ENCODE measurements around the gene DOC2A. TPM values are rescaled to one million over a fixed set of nuclear protein-coding genes. Genes with fewer than 3 reads are reported as not detected.

DOC2A gene
- total and polyA plus RNA-seq, 11 donors: 0.09 to 1.4 (median 0.88) TPM; not detected in 4

GRCh38 chr16:29959293-29959692 lies 51.5 kb downstream of the DOC2A start:
- ATAC-seq: no peak
- H3K36me3 ChIP-seq: peaks cover 0 to 7% (median 3%) of the 10 kb centered on the region in 9 donors
- no peaks in the 10 kb centered on the region for H3K27me3 ChIP-seq
- no peak overlapping the region for H3K4me3 ChIP-seq
- H3K4me1 ChIP-seq: peaks cover 0 to 30% (median 16%) of the 10 kb centered on the region in 12 donors
- no peak overlapping the region for H3K27ac ChIP-seq
- DNase-seq: no peak
- H3K9me3 ChIP-seq: no peaks in the 10 kb centered on the region
- intact Hi-C loops (cut with DNase I): loop anchor here in 2 of 10 donors (10.0 kb wide), 2 partner anchors 46 to 84 kb away; no protein-coding TSS in a partner anchor
- WGBS, 4 donors: 79 to 84% (median 82%) methylated on average over 9 of the region's 9 CpGs
- TF ChIP-seq POLR2A (IDR thresholded peaks at IDR 0.05): no peak
- TF ChIP-seq CTCF (IDR thresholded peaks at IDR 0.05): no peak

- H3K4me3 ChIP-seq: no peak overlapping the region
- no peaks in the 10 kb centered on the region for H3K9me3 ChIP-seq
- TF ChIP-seq POLR2A (IDR thresholded peaks at IDR 0.05) (no peak), CTCF (IDR thresholded peaks at IDR 0.05) (no peak)
- intact Hi-C loops (cut with DNase I): loop anchor here in 2 of 10 donors (10.0 kb wide), 2 partner anchors 46 to 84 kb away; no protein-coding TSS in a partner anchor
- 92 to 95% (median 94%) methylated on average over 5 of the region's 5 CpGs for WGBS, 4 donors
- H3K4me1 ChIP-seq: peaks cover 0 to 24% (median 14%) of the 10 kb centered on the region in 12 donors
- DNase-seq: no peak
- H3K27me3 ChIP-seq: no peaks in the 10 kb centered on the region
- ATAC-seq: no peak
- no peak overlapping the region for H3K27ac ChIP-seq
- peaks cover 0 to 2% (median 0%) of the 10 kb centered on the region in 9 donors for H3K36me3 ChIP-seq
These were observed 52.1 kb downstream of the DOC2A start for GRCh38 chr16:29958756-29959155.

Other genes with a start within 250 kb of the DOC2A start
- not detected for gene ZG16, start 232.8 kb downstream of the DOC2A start, total RNA-seq
- under 1 TPM; 0.04 to 0.08 TPM for gene ZG16, start 232.8 kb downstream of the DOC2A start, polyA plus RNA-seq
- gene KIF22, start 220.3 kb downstream of the DOC2A start, total RNA-seq: 10 to 100 TPM; 16.8 to 40.8 (median 32.2) TPM
- 10 to 100 TPM; 12.2 to 91.2 TPM for gene KIF22, start 220.3 kb downstream of the DOC2A start, polyA plus RNA-seq
- gene MAZ, start 204.5 kb downstream of the DOC2A start, total RNA-seq: 100 to 1,000 TPM in 2 of 9 donors, 10 to 100 TPM in 7; 58.9 to 137 (median 74.0) TPM
- 100 to 1,000 TPM in 1 of 2 donors, 10 to 100 TPM in 1; 63.2 to 188 TPM for gene MAZ, start 204.5 kb downstream of the DOC2A start, polyA plus RNA-seq
- 1 to 10 TPM in 5 of 9 donors, under 1 TPM in 3, not detected in 1; 0.38 to 1.8 (median 1.3) TPM for gene PRRT2, start 198.8 kb downstream of the DOC2A start, total RNA-seq
- 1 to 10 TPM in 1 of 2 donors, under 1 TPM in 1; 0.24 to 3.2 TPM for gene PRRT2, start 198.8 kb downstream of the DOC2A start, polyA plus RNA-seq
- 10 to 100 TPM; 10.8 to 23.9 (median 12.6) TPM for gene PAGR1, start 194.9 kb downstream of the DOC2A start, total RNA-seq
- gene PAGR1, start 194.9 kb downstream of the DOC2A start, polyA plus RNA-seq: 10 to 100 TPM; 29.2 to 32.9 TPM
- gene MVP, start 190.6 kb downstream of the DOC2A start, total RNA-seq: 100 to 1,000 TPM in 1 of 9 donors, 10 to 100 TPM in 8; 33.1 to 140 (median 44.6) TPM
- gene MVP, start 190.6 kb downstream of the DOC2A start, polyA plus RNA-seq: 10 to 100 TPM; 32.9 to 50.6 TPM
- gene CDIPT, start 147.8 kb downstream of the DOC2A start, total RNA-seq: 100 to 1,000 TPM in 2 of 9 donors, 10 to 100 TPM in 7; 57.5 to 143 (median 76.3) TPM
- 100 to 1,000 TPM in 1 of 2 donors, 10 to 100 TPM in 1; 64.2 to 106 TPM for gene CDIPT, start 147.8 kb downstream of the DOC2A start, polyA plus RNA-seq
- 1 to 10 TPM in 5 of 9 donors, under 1 TPM in 3, not detected in 1; 0.16 to 8.9 (median 1.4) TPM for gene SEZ6L2, start 111.5 kb downstream of the DOC2A start, total RNA-seq
- gene SEZ6L2, start 111.5 kb downstream of the DOC2A start, polyA plus RNA-seq: under 1 TPM; 0.15 to 0.51 TPM
- 1 to 10 TPM in 2 of 9 donors, under 1 TPM in 4, not detected in 3; 0.20 to 5.3 (median 0.65) TPM for gene ASPHD1, start 110.5 kb downstream of the DOC2A start, total RNA-seq
- under 1 TPM in 1 of 2 donors, not detected in 1; 0.54 TPM for gene ASPHD1, start 110.5 kb downstream of the DOC2A start, polyA plus RNA-seq
- gene KCTD13, start 84.8 kb downstream of the DOC2A start, total RNA-seq: 1 to 10 TPM; 3.6 to 9.1 (median 7.2) TPM
- 1 to 10 TPM; 3.6 to 5.0 TPM for gene KCTD13, start 84.8 kb downstream of the DOC2A start, polyA plus RNA-seq
- 100 to 1,000 TPM in 2 of 9 donors, 10 to 100 TPM in 7; 58.9 to 121 (median 69.8) TPM for gene TMEM219, start 48.9 kb downstream of the DOC2A start, total RNA-seq
- 10 to 100 TPM; 66.6 to 72.3 TPM for gene TMEM219, start 48.9 kb downstream of the DOC2A start, polyA plus RNA-seq
- gene TAOK2, start 37.2 kb downstream of the DOC2A start, total RNA-seq: 10 to 100 TPM; 29.5 to 47.9 (median 35.1) TPM
- 10 to 100 TPM; 36.3 to 37.8 TPM for gene TAOK2, start 37.2 kb downstream of the DOC2A start, polyA plus RNA-seq
- gene HIRIP3, start 15.4 kb downstream of the DOC2A start, total RNA-seq: 10 to 100 TPM; 13.3 to 21.9 (median 17.5) TPM
- gene HIRIP3, start 15.4 kb downstream of the DOC2A start, polyA plus RNA-seq: 10 to 100 TPM; 20.1 to 27.4 TPM
- 10 to 100 TPM; 27.6 to 65.4 (median 32.6) TPM for gene INO80E, start 14.8 kb downstream of the DOC2A start, total RNA-seq
- gene INO80E, start 14.8 kb downstream of the DOC2A start, polyA plus RNA-seq: 10 to 100 TPM; 60.9 to 71.5 TPM
- gene C16orf92, start 12.2 kb upstream of the DOC2A start, total RNA-seq: not detected
- gene C16orf92, start 12.2 kb upstream of the DOC2A start, polyA plus RNA-seq: not detected
- not detected for gene TLCD3B, start 20.2 kb upstream of the DOC2A start, total RNA-seq
- gene TLCD3B, start 20.2 kb upstream of the DOC2A start, polyA plus RNA-seq: not detected
- gene ALDOA, start 54.7 kb upstream of the DOC2A start, total RNA-seq: 1,000 to 10,000 TPM; 2,644 to 5,076 (median 3,574) TPM
- 1,000 to 10,000 TPM; 2,585 to 3,542 TPM for gene ALDOA, start 54.7 kb upstream of the DOC2A start, polyA plus RNA-seq
- 10 to 100 TPM; 29.9 to 65.9 (median 41.1) TPM for gene PPP4C, start 65.0 kb upstream of the DOC2A start, total RNA-seq
- 10 to 100 TPM; 43.5 to 89.0 TPM for gene PPP4C, start 65.0 kb upstream of the DOC2A start, polyA plus RNA-seq
- under 1 TPM in 8 of 9 donors, not detected in 1; 0.39 to 0.95 (median 0.72) TPM for gene TBX6, start 80.9 kb upstream of the DOC2A start, total RNA-seq
- gene TBX6, start 80.9 kb upstream of the DOC2A start, polyA plus RNA-seq: under 1 TPM; 0.26 to 0.84 TPM
- 100 to 1,000 TPM in 2 of 9 donors, 10 to 100 TPM in 7; 34.8 to 248 (median 49.3) TPM for gene YPEL3, start 85.2 kb upstream of the DOC2A start, total RNA-seq
- 100 to 1,000 TPM in 1 of 2 donors, 10 to 100 TPM in 1; 57.1 to 106 TPM for gene YPEL3, start 85.2 kb upstream of the DOC2A start, polyA plus RNA-seq
- 1 to 10 TPM in 7 of 9 donors, under 1 TPM in 2; 0.36 to 5.3 (median 2.2) TPM for gene GDPD3, start 102.5 kb upstream of the DOC2A start, total RNA-seq
- gene GDPD3, start 102.5 kb upstream of the DOC2A start, polyA plus RNA-seq: 1 to 10 TPM; 1.1 to 2.0 TPM
- gene MAPK3, start 112.2 kb upstream of the DOC2A start, total RNA-seq: 10 to 100 TPM; 32.9 to 79.4 (median 50.2) TPM
- 10 to 100 TPM; 49.4 to 61.3 TPM for gene MAPK3, start 112.2 kb upstream of the DOC2A start, polyA plus RNA-seq
- 100 to 1,000 TPM in 1 of 9 donors, 10 to 100 TPM in 3, 1 to 10 TPM in 5; 4.3 to 102 (median 8.5) TPM for gene CORO1A, start 172.6 kb upstream of the DOC2A start, total RNA-seq
- gene CORO1A, start 172.6 kb upstream of the DOC2A start, polyA plus RNA-seq: 10 to 100 TPM in 1 of 2 donors, 1 to 10 TPM in 1; 6.4 to 16.8 TPM
- gene BOLA2B, start 182.6 kb upstream of the DOC2A start, total RNA-seq: 100 to 1,000 TPM in 2 of 9 donors, 10 to 100 TPM in 7; 41.6 to 129 (median 58.2) TPM
- 100 to 1,000 TPM; 140 to 204 TPM for gene BOLA2B, start 182.6 kb upstream of the DOC2A start, polyA plus RNA-seq
- gene SLX1A, start 182.8 kb upstream of the DOC2A start, total RNA-seq: 10 to 100 TPM in 7 of 9 donors, 1 to 10 TPM in 2; 8.2 to 32.2 (median 26.0) TPM
- 10 to 100 TPM; 19.2 to 25.6 TPM for gene SLX1A, start 182.8 kb upstream of the DOC2A start, polyA plus RNA-seq
- gene SULT1A3, start 188.2 kb upstream of the DOC2A start, total RNA-seq: 10 to 100 TPM in 3 of 9 donors, 1 to 10 TPM in 6; 1.2 to 14.9 (median 9.7) TPM
- 10 to 100 TPM in 1 of 2 donors, 1 to 10 TPM in 1; 5.2 to 10.8 TPM for gene SULT1A3, start 188.2 kb upstream of the DOC2A start, polyA plus RNA-seq
- 10 to 100 TPM in 1 of 9 donors, 1 to 10 TPM in 6, under 1 TPM in 2; 0.63 to 12.3 (median 3.9) TPM for gene NPIPB13, start 237.5 kb upstream of the DOC2A start, total RNA-seq
- 1 to 10 TPM; 1.9 to 3.5 TPM for gene NPIPB13, start 237.5 kb upstream of the DOC2A start, polyA plus RNA-seq